ENCODE data around the gene NT5DC4. TPM values are rescaled to one million over a fixed set of nuclear protein-coding genes. Genes with fewer than 3 reads are reported as not detected.

The NT5DC4 gene
- total and polyA plus RNA-seq, 2 of the 8 experiments (the other 6 are each of a cell fraction or from before 2014, with no cell fraction given), result not detected

GRCh38 chr2:112772322-112772721, 51.5 kb downstream of the NT5DC4 start:
- FAIRE-seq, result no peak
- CTCF ChIA-PET (ENCODE audit: partially characterized antibody), result interaction anchor here (0.6 to 3.9 kb wide), 2 partner anchors 18 to 113 kb away, joined by 4 to 11 read pairs; no protein-coding TSS in a partner anchor
- no peak for TF ChIP-seq GTF2F1 (IDR thresholded peaks at IDR 0.05; ENCODE audit: borderline replicate concordance, low read depth, low read length)
- no peak for TF ChIP-seq USF2 (IDR thresholded peaks at IDR 0.05; ENCODE audit: low read length)
- TF ChIP-seq YY1 (IDR thresholded peaks at IDR 0.05; ENCODE audit: low read depth, low read length), result no peak
- TF ChIP-seq ATF2 (IDR thresholded peaks at IDR 0.05; ENCODE audit: low read length), result no peak
- no peak for TF ChIP-seq PHF8 (conservative IDR thresholded peaks at IDR 0.05; ENCODE audit: low read depth, low read length)
- TF ChIP-seq EGR1 (IDR thresholded peaks at IDR 0.05; ENCODE audit: borderline replicate concordance, low read depth, low read length), result no peak
- no peak for TF ChIP-seq SUZ12 (IDR thresholded peaks at IDR 0.05; ENCODE audit: low read length)
- no peak for TF ChIP-seq ASH2L (IDR thresholded peaks at IDR 0.05; ENCODE audit: low read length)
- TF ChIP-seq POLR2A (IDR thresholded peaks at IDR 0.05; ENCODE audit: control extremely low read depth in 1 of 2, low read depth in 2 of 2, low read length in 2 of 2), result no peak
- TF ChIP-seq MAFK (IDR thresholded peaks at IDR 0.05; ENCODE audit: low read depth, low read length), result no peak
- TF ChIP-seq TEAD4 (IDR thresholded peaks at IDR 0.05; ENCODE audit: low read depth, low read length), result no peak
- no peak for TF ChIP-seq HDAC2 (IDR thresholded peaks at IDR 0.05; ENCODE audit: borderline replicate concordance in 1 of 2, low read depth in 2 of 2, low read length in 2 of 2)
- TF ChIP-seq CEBPB (IDR thresholded peaks at IDR 0.05; ENCODE audit: low read depth, low read length), result no peak

More at GRCh38 chr2:112772322-112772721, 51.5 kb downstream of the NT5DC4 start:
- no peak overlapping the region for H3K23ac ChIP-seq (ENCODE audit: insufficient read length)
- H2BK15ac ChIP-seq (ENCODE audit: low read length), result no peak overlapping the region
- H3K27ac ChIP-seq (ENCODE audit: low read depth, low read length), result no peak overlapping the region
- H3K4me1 ChIP-seq (replicated peaks in 1 of 4; ENCODE audit: control insufficient read depth in 3 of 4, insufficient read depth in 4 of 4, low read length in 3 of 4), result no peaks in the 10 kb centered on the region
- H3K9ac ChIP-seq (replicated peaks in 1 of 4; ENCODE audit: extremely low read depth in 1 of 4, low read depth in 3 of 4, low read length in 3 of 4), result no peak overlapping the region
- H3K14ac ChIP-seq (ENCODE audit: insufficient read length), result no peak overlapping the region
- H3K27me3 ChIP-seq (replicated peaks in 1 of 4; ENCODE audit: control insufficient read depth in 3 of 4, extremely low read depth in 1 of 4, insufficient read depth in 3 of 4, low read length in 3 of 4), result no peaks in the 10 kb centered on the region
- H4K20me1 ChIP-seq (replicated peaks in 1 of 2; ENCODE audit: control insufficient read depth in 1 of 2, insufficient read depth in 2 of 2, low read length in 2 of 2), result no peaks in the 10 kb centered on the region
- H3K79me1 ChIP-seq (ENCODE audit: low read depth, low read length), result no peaks in the 10 kb centered on the region
- no peak overlapping the region for H3K4me3 ChIP-seq (ENCODE audit: extremely low read depth in 1 of 4, insufficient read depth in 2 of 4, low read depth in 3 of 4, low read length in 4 of 4)
- H3K23me2 ChIP-seq (ENCODE audit: low read depth, low read length), result no peaks in the 10 kb centered on the region; the same call in 1 of the 2 replicates
- no peaks in the 10 kb centered on the region for H3K36me3 ChIP-seq (ENCODE audit: control insufficient read depth in 2 of 4, insufficient read depth in 4 of 4, low read length in 3 of 4)
- no peak overlapping the region for H3K4me2 ChIP-seq (ENCODE audit: insufficient read depth in 1 of 2, low read depth in 2 of 2, low read length in 2 of 2)
- H4K91ac ChIP-seq (replicated peaks; ENCODE audit: insufficient read length, low read length), result no peak overlapping the region
- DNase-seq (ENCODE audit: low read depth in 1 of 2, low spot score in 2 of 2), result no peak
- H2BK20ac ChIP-seq (ENCODE audit: low read length), result no peak overlapping the region
- no peak overlapping the region for H3K4ac ChIP-seq (replicated peaks; ENCODE audit: insufficient read length, low read depth, low read length)
- H2AK5ac ChIP-seq (ENCODE audit: low read depth, low read length), result no peak overlapping the region
- H2BK5ac ChIP-seq (ENCODE audit: low read depth, low read length), result no peak overlapping the region
- no peaks in the 10 kb centered on the region for H3K9me3 ChIP-seq (ENCODE audit: insufficient read depth in 2 of 2, low read depth in 1 of 2, low read length in 1 of 2)
- H2BK12ac ChIP-seq (ENCODE audit: low read depth, low read length), result no peak overlapping the region
- H4K5ac ChIP-seq (ENCODE audit: insufficient read length, low read depth, low read length), result no peak overlapping the region
- no peak overlapping the region for H3K18ac ChIP-seq (ENCODE audit: extremely low read depth, low read length)
- H4K8ac ChIP-seq (ENCODE audit: extremely low read depth, insufficient read depth, low read length), result no peak overlapping the region
- no peak overlapping the region for H2BK120ac ChIP-seq (replicated peaks; ENCODE audit: low read depth, low read length)
- POLR2A ChIA-PET (ENCODE audit: partially characterized antibody), result no interaction called here
- WGBS, 2 experiments (ENCODE audit: extremely low coverage in 1 of 2, insufficient coverage in 1 of 2, insufficient read length in 1 of 2, insufficient replicate concordance in 2 of 2, low coverage in 1 of 2, low lambda C conversion rate in 2 of 2, missing lambda C conversion rate in 1 of 2), result 89% methylated on average over 4 of the region's 4 CpGs; no CpG with 5 or more reads in 1 of the 2 experiments
- no peak overlapping the region for H3K56ac ChIP-seq (replicated peaks; ENCODE audit: insufficient read length, low read depth, low read length)
- no peak overlapping the region for H2AFZ ChIP-seq (ENCODE audit: low read length)
- no peaks in the 10 kb centered on the region for H3K79me2 ChIP-seq (ENCODE audit: control insufficient read depth in 1 of 2, insufficient read depth in 2 of 2, low read length in 2 of 2)

All from H1 (cell line).